NB4 (cell line): ENCODE results near the gene GTF2A2.

Source experiments
- CTCF ChIP-seq: IDR thresholded peaks from one replicate; pipeline ENCODE4 v1.5.1; 2012; ENCODE audit warnings: low read depth, low read length
- POLR2A ChIP-seq: IDR thresholded peaks from 2 replicates; pipeline ENCODE4 v1.6.1; 2011; ENCODE audit warnings: mild to moderate bottlenecking; ENCODE audit not compliant: insufficient read length; ENCODE audit errors: extremely low read depth

DNA sequence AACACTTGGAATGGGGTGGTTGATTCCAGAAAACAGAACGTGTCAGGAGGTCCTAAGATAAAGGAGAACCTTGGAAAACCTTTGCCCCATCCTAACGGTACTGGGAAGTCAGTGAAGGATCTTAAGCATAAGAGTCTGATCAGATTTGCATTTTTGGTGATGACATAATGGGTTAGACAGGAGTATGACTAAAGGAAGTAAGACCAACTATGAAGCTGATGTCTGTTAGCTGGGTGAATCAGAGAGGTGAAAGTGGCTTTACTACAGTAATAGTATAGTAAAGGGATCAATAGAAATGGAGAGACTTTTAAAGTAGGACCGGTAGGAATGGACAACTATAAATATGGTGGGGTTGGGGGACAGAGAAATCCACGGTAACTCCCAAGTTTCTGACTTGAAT lies 12.6 kb downstream of the GTF2A2 start:
- no peak for TF ChIP-seq CTCF
- no peak for TF ChIP-seq POLR2A
